Endothelial cell of umbilical vein (primary cell): Measurements from ENCODE around the gene TRABD2A.

ENCODE experiments used
- CTCF ChIP-seq, 2 donors: IDR thresholded peaks; 1 replicate in 1 of 2; 2 replicates in 1 of 2; pipeline ENCODE4 v1.5.1; 2011; ENCODE audit warnings: low read length in 2 of 2, mild to moderate bottlenecking in 2 of 2, moderate library complexity in 2 of 2, control low read depth in 1 of 2, inconsistent platforms in 1 of 2, low read depth in 1 of 2; ENCODE audit not compliant: insufficient read depth in 1 of 2; ENCODE audit errors: extremely low read depth in 1 of 2
- JUN ChIP-seq: IDR thresholded peaks from 2 replicates; pipeline ENCODE4 v1.6.1; 2011; ENCODE audit warnings: borderline replicate concordance, low read depth; ENCODE audit not compliant: insufficient read length, insufficient read depth
- POLR2AphosphoS5 ChIP-seq: IDR thresholded peaks from 2 replicates; pipeline ENCODE4 v1.6.1; 2012; ENCODE audit warnings: low read depth, mild to moderate bottlenecking, control low read depth, low read length, moderate library complexity; ENCODE audit not compliant: insufficient read depth
- TF ChIP-seq, protein P1 (sequence below): IDR thresholded peaks from 2 replicates; pipeline ENCODE4 v1.6.1; 2011; ENCODE audit not compliant: insufficient read depth, insufficient read length

DNA sequence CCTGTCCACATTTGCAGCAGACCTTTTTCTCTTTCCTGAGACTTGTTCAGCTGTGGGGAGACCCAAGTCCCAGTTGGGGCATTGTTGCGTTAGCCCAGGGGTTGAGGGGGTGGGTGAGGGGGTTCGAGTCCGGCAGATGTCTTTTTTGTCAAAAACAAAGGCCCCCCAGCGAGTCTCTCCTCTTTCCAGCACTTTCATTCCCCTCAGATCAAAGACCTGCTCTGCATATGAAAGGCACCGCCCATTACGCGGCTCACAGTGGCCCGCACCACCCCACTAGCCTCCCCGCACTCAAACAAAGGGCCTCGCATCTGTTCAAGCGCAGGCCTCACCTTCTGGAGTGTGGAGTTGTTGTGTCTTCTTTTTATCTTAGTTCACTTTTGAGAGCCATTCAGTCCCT lies 25.2 kb downstream of the TRABD2A start:
- TF ChIP-seq CTCF (IDR thresholded peaks at IDR 0.05; ENCODE audit: extremely low read depth in 1 of 2, insufficient read depth in 1 of 2, low read depth in 1 of 2, low read length in 2 of 2) (no peak), JUN (no peak), POLR2AphosphoS5 (no peak)
- TF ChIP-seq, protein P1, sequence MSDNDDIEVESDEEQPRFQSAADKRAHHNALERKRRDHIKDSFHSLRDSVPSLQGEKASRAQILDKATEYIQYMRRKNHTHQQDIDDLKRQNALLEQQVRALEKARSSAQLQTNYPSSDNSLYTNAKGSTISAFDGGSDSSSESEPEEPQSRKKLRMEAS, result no peak
